ENCODE measurements around the gene PDS5A. TPM values are rescaled to one million over a fixed set of nuclear protein-coding genes. Genes with fewer than 3 reads are reported as not detected.

Gene PDS5A
- total RNA-seq, 1 experiment from 2014 or later = 98.3 TPM

GRCh38 chr4:39998659-39999345 lies 21.1 kb upstream of the PDS5A start:
- no peak overlapping the region for H3K9ac ChIP-seq (ENCODE audit: low read length)
- no peaks in the 10 kb centered on the region for H3K79me2 ChIP-seq (ENCODE audit: insufficient read depth, low read length)
- TF ChIP-seq CBX3 (IDR thresholded peaks at IDR 0.05; ENCODE audit: low read depth) (no peak), YY1 (IDR thresholded peaks at IDR 0.05; ENCODE audit: extremely low read depth, insufficient replicate concordance, low read depth, low read length) (no peak), POLR2A (IDR thresholded peaks at IDR 0.05; ENCODE audit: borderline replicate concordance, extremely low read depth, insufficient read depth, insufficient read length) (no peak), POLR2AphosphoS5 (IDR thresholded peaks at IDR 0.05; ENCODE audit: low read depth, low read length) (no peak), MAX (IDR thresholded peaks at IDR 0.05) (no peak), EZH2phosphoT487 (IDR thresholded peaks at IDR 0.05; ENCODE audit: borderline replicate concordance) (no peak), RAD21 (IDR thresholded peaks at IDR 0.05; ENCODE audit: low read depth) (no peak), SRF (IDR thresholded peaks at IDR 0.05; ENCODE audit: low read depth) (no peak), EZH2 (IDR thresholded peaks at IDR 0.05) (no peak), ATF3 (IDR thresholded peaks at IDR 0.05) (no peak)
- no peaks in the 10 kb centered on the region for H3K36me3 ChIP-seq (ENCODE audit: control insufficient read depth in 1 of 2, insufficient read depth in 2 of 2, low read length in 2 of 2)
- no peaks in the 10 kb centered on the region for H3K9me3 ChIP-seq (ENCODE audit: control insufficient read depth in 1 of 2, insufficient read depth in 1 of 2, low read depth in 1 of 2, low read length in 2 of 2)
- H3K9me2 ChIP-seq (ENCODE audit: insufficient read depth) = no peaks in the 10 kb centered on the region
- ChIA-PET POLR2A (no interaction called here), CTCF (no interaction called here), RAD21 (ENCODE audit: low non-redundant PET in 1 of 2, low total read pairs in 2 of 2, uncharacterized antibody in 2 of 2, unreplicated experiment in 2 of 2) (no interaction called here)
- BruUV-seq (replicated peaks) = no TSS peak
- H3K4me3 ChIP-seq (replicated peaks in 1 of 2; ENCODE audit: low read depth in 1 of 2, low read length in 2 of 2) = no peak overlapping the region
- H3K27ac ChIP-seq (ENCODE audit: low read depth, low read length) = no peak overlapping the region
- H3K4me2 ChIP-seq (ENCODE audit: low read length) = no peak overlapping the region
- intact Hi-C loops (cut with micrococcal nuclease) = no loop called here
- DNase-seq (ENCODE audit: low read depth, low spot score) (no peak), ATAC-seq (no peak)
- H2AFZ ChIP-seq (ENCODE audit: low read depth, low read length, poor library complexity, severe bottlenecking) = no peak overlapping the region
- H4K20me1 ChIP-seq (ENCODE audit: insufficient read depth) = no peaks in the 10 kb centered on the region
- no peaks in the 10 kb centered on the region for H3K27me3 ChIP-seq (ENCODE audit: insufficient read depth, low read length)
- H3K4me1 ChIP-seq (ENCODE audit: control insufficient read depth in 1 of 2, insufficient read depth in 2 of 2, low read length in 2 of 2) = no peaks in the 10 kb centered on the region

GRCh38 chr4:39996811-39997210 lies 19.1 kb upstream of the PDS5A start:
- H3K27ac ChIP-seq (ENCODE audit: low read depth, low read length) = no peak overlapping the region
- H3K4me2 ChIP-seq (ENCODE audit: low read length) = no peak overlapping the region
- H2AFZ ChIP-seq (ENCODE audit: low read depth, low read length, poor library complexity, severe bottlenecking) = no peak overlapping the region
- no peaks in the 10 kb centered on the region for H3K9me2 ChIP-seq (ENCODE audit: insufficient read depth)
- no peaks in the 10 kb centered on the region for H3K27me3 ChIP-seq (ENCODE audit: insufficient read depth, low read length)
- H3K79me2 ChIP-seq (ENCODE audit: insufficient read depth, low read length) = no peaks in the 10 kb centered on the region
- RAD21 ChIA-PET (ENCODE audit: low non-redundant PET in 1 of 2, low total read pairs in 2 of 2, uncharacterized antibody in 2 of 2, unreplicated experiment in 2 of 2) = no interaction called here
- intact Hi-C loops (cut with micrococcal nuclease) = no loop called here
- ATAC-seq (no peak), DNase-seq (ENCODE audit: low read depth, low spot score) (no peak)
- no peak overlapping the region for H3K4me3 ChIP-seq (replicated peaks in 1 of 2; ENCODE audit: low read depth in 1 of 2, low read length in 2 of 2)
- CTCF ChIA-PET = no interaction called here
- H3K9ac ChIP-seq (ENCODE audit: low read length) = no peak overlapping the region
- H3K4me1 ChIP-seq (ENCODE audit: control insufficient read depth in 1 of 2, insufficient read depth in 2 of 2, low read length in 2 of 2) = no peaks in the 10 kb centered on the region
- no peaks in the 10 kb centered on the region for H3K9me3 ChIP-seq (ENCODE audit: control insufficient read depth in 1 of 2, insufficient read depth in 1 of 2, low read depth in 1 of 2, low read length in 2 of 2)
- no peaks in the 10 kb centered on the region for H4K20me1 ChIP-seq (ENCODE audit: insufficient read depth)
- no TSS peak for BruUV-seq (replicated peaks)
- POLR2A ChIA-PET = no interaction called here
- H3K36me3 ChIP-seq (ENCODE audit: control insufficient read depth in 1 of 2, insufficient read depth in 2 of 2, low read length in 2 of 2) = no peaks in the 10 kb centered on the region
- TF ChIP-seq YY1 (IDR thresholded peaks at IDR 0.05; ENCODE audit: extremely low read depth, insufficient replicate concordance, low read depth, low read length) (no peak), CTCF (IDR thresholded peaks at IDR 0.05 in 2 of 3, conservative IDR thresholded peaks at IDR 0.05 in 1 of 3; ENCODE audit: borderline replicate concordance in 1 of 3, insufficient read depth in 1 of 3, low read depth in 2 of 3, low read length in 2 of 3) (no peak), FOSL1 (IDR thresholded peaks at IDR 0.05; ENCODE audit: low read depth) (no peak), TCF7L2 (IDR thresholded peaks at IDR 0.05; ENCODE audit: borderline replicate concordance, extremely low read depth, insufficient read depth, insufficient read length) (no peak), EZH2phosphoT487 (IDR thresholded peaks at IDR 0.05; ENCODE audit: borderline replicate concordance) (no peak), MAX (IDR thresholded peaks at IDR 0.05) (no peak), ELF1 (IDR thresholded peaks at IDR 0.05; ENCODE audit: borderline replicate concordance, low read depth) (no peak), SP1 (IDR thresholded peaks at IDR 0.05; ENCODE audit: low read depth) (no peak), CEBPB (IDR thresholded peaks at IDR 0.05; ENCODE audit: low read depth) (no peak), POLR2A (IDR thresholded peaks at IDR 0.05; ENCODE audit: borderline replicate concordance, extremely low read depth, insufficient read depth, insufficient read length) (no peak), JUND (IDR thresholded peaks at IDR 0.05) (no peak), CBX3 (IDR thresholded peaks at IDR 0.05; ENCODE audit: low read depth) (no peak)

Data from HCT116 (cell line).